B cell (primary cell): Measurements from ENCODE around the gene CES1. TPM values are rescaled to one million over a fixed set of nuclear protein-coding genes. Genes with fewer than 3 reads are reported as not detected.

Source experiments
- ATAC-seq: fragments of 200-7000 bp; cut with Tn5 transposase; one replicate; pipeline ENCODE4 v1.10.0; 2021; ENCODE audit warnings: low read depth, mild to moderate bottlenecking, moderate number of reproducible peaks, moderate library complexity
- CTCF ChIA-PET: fragments of 350-600 bp; sonication (Branson Sonifier 250); formaldehyde crosslinking; loops from one replicate; lab custom pipeline; 2021; ENCODE audit warnings: antibody characterized with exemption, inconsistent platforms; lab: Charles Lee
- POLR2A ChIA-PET: fragments of 350-600 bp; sonication (Branson Sonifier 250); formaldehyde crosslinking; loops from one replicate; lab custom pipeline; 2021; ENCODE audit warnings: antibody characterized with exemption; lab: Charles Lee
- DNase-seq: peaks from one replicate; pipeline ENCODE4 v3.0.0; 2013
- H2AFZ ChIP-seq: 2 replicates; pipeline ENCODE4 v1.6.1; 2012; ENCODE audit warnings: mild to moderate bottlenecking, low read depth, low read length; ENCODE audit not compliant: insufficient read depth, poor library complexity, severe bottlenecking
- H3K27ac ChIP-seq, 2 donors: 1 replicate in 1 of 2; 2 replicates in 1 of 2; pipeline ENCODE4 v1.5.1; 2012 to 2013; ENCODE audit warnings: low read length in 2 of 2, mild to moderate bottlenecking in 2 of 2, moderate library complexity in 1 of 2
- H3K27me3 ChIP-seq, 4 experiments: fragments of 200-600 bp in 1 of 4; sonication (generic) in 1 of 4; replicated peaks in 1 of 4; 1 replicate in 2 of 4; 2 replicates in 2 of 4; pipeline versions ENCODE4 v1.6.1 to v1.7.0; 2013 to 2016; ENCODE audit warnings: low read length in 3 of 4, mild to moderate bottlenecking in 2 of 4, mixed read lengths in 1 of 4, moderate library complexity in 1 of 4; ENCODE audit not compliant: insufficient read depth in 4 of 4, control insufficient read depth in 3 of 4; ENCODE audit errors: control extremely low read depth in 1 of 4
- H3K36me3 ChIP-seq, 2 experiments: replicated peaks in 1 of 2; 1 replicate in 1 of 2; 2 replicates in 1 of 2; pipeline versions ENCODE4 v1.6.1 to v1.7.1; 2013; ENCODE audit warnings: low read length in 1 of 2; ENCODE audit not compliant: insufficient read depth in 2 of 2, control insufficient read depth in 1 of 2; ENCODE audit errors: control extremely low read depth in 1 of 2, extremely low read depth in 1 of 2
- H3K4me1 ChIP-seq, 2 donors: fragments of 200-600 bp in 1 of 2; sonication (generic) in 1 of 2; 1 replicate in 1 of 2; 2 replicates in 1 of 2; pipeline versions ENCODE4 v1.5.1 to v1.6.1; 2013 to 2017; ENCODE audit warnings: low read length in 2 of 2; ENCODE audit not compliant: control insufficient read depth in 2 of 2, insufficient read depth in 2 of 2
- H3K4me2 ChIP-seq: replicated peaks from 2 replicates; pipeline ENCODE3; 2012; ENCODE audit warnings: mild to moderate bottlenecking, low read depth, low read length; ENCODE audit not compliant: poor library complexity, severe bottlenecking
- H3K4me3 ChIP-seq, 5 experiments: fragments of 200-600 bp in 1 of 5; sonication (generic) in 1 of 5; 1 replicate in 3 of 5; 2 replicates in 2 of 5; pipeline versions ENCODE4 v1.5.1 to v1.7.0; 2011 to 2016; ENCODE audit warnings: low read length in 4 of 5, mild to moderate bottlenecking in 4 of 5, low read depth in 2 of 5, control low read depth in 1 of 5, moderate library complexity in 1 of 5; ENCODE audit not compliant: insufficient read depth in 1 of 5; ENCODE audit errors: control extremely low read depth in 1 of 5, extremely low read depth in 1 of 5
- H3K79me2 ChIP-seq: fragments of 200-600 bp; sonication (generic); one replicate; pipeline ENCODE4 v1.6.0; 2016; ENCODE audit warnings: low read length; ENCODE audit not compliant: control insufficient read depth, insufficient read depth
- H3K9ac ChIP-seq: fragments of 200-600 bp; sonication (generic); 2 replicates; pipeline ENCODE4 v1.6.1; 2017; ENCODE audit warnings: mild to moderate bottlenecking, low read length, moderate library complexity
- H3K9me3 ChIP-seq, 3 donors: one replicate each; pipeline versions ENCODE4 v1.6.1 to v1.7.1; 2013; ENCODE audit warnings: low read length in 2 of 3; ENCODE audit not compliant: control insufficient read depth in 2 of 3, insufficient read depth in 1 of 3; ENCODE audit errors: control extremely low read depth in 1 of 3
- H4K20me1 ChIP-seq: 2 replicates; pipeline ENCODE4 v1.6.0; 2012; ENCODE audit warnings: mild to moderate bottlenecking, low read length; ENCODE audit not compliant: insufficient read depth, control insufficient read depth, poor library complexity, severe bottlenecking
- H3K27ac Mint-ChIP-seq: one replicate; pipeline ENCODE4 v1.8.0; 2021; ENCODE audit warnings: mixed read lengths
- H3K27me3 Mint-ChIP-seq: one replicate; pipeline ENCODE4 v1.8.0; 2021; ENCODE audit warnings: mixed read lengths
- H3K4me1 Mint-ChIP-seq: one replicate; pipeline ENCODE4 v1.8.0; 2021; ENCODE audit warnings: mixed read lengths
- H3K4me3 Mint-ChIP-seq: one replicate; pipeline ENCODE4 v1.8.0; 2021; ENCODE audit warnings: mixed read lengths
- H3K9me3 Mint-ChIP-seq: one replicate; pipeline ENCODE4 v1.8.0; 2022; ENCODE audit warnings: mixed read lengths; ENCODE audit not compliant: insufficient read depth
- EZH2 ChIP-seq: IDR thresholded peaks from 2 replicates; pipeline ENCODE4 v1.6.1; 2012; ENCODE audit warnings: borderline replicate concordance, low read depth, mild to moderate bottlenecking, moderate library complexity, low read length; ENCODE audit not compliant: insufficient read depth, poor library complexity, severe bottlenecking
- WGBS: methylation state at CpG from one replicate; pipeline ENCODE4 v1.1.5; 2013; ENCODE audit warnings: missing lambda C conversion rate; ENCODE audit not compliant: insufficient coverage; 5-methylcytosine and 5-hydroxymethylcytosine counted together
- intact Hi-C: fragments of 100-400 bp; cut with micrococcal nuclease; formaldehyde crosslinking; loops from one replicate; pipeline ENCODE4 v1.10.0; 2022
- polyA plus RNA-seq: library from polyadenylated mRNA; depleted of rRNA; stranded (reverse); fragments of >200 nt; gene quantifications from 2 replicates; pipeline ENCODE4 v1.2.3, GENCODE V29; 2012
- total RNA-seq, 2 donors: library from RNA; stranded (reverse); fragments of 120-200 nt in 1 of 2; gene quantifications; 1 replicate in 1 of 2; 2 replicates in 1 of 2; pipeline versions ENCODE4 v1.2.3 to v1.2.4, GENCODE V29; 2013 to 2022
- TF ChIP-seq, protein P1 (sequence below): fragments of 200-600 bp; IDR thresholded peaks from one replicate; pipeline ENCODE4 v1.8.0; 2022; ENCODE audit warnings: antibody characterized with exemption, mild to moderate bottlenecking

Gene CES1
- total and polyA plus RNA-seq, 2 donors (not counting 1 experiment from before 2014, with no cell fraction given), result 0.37 to 1.2 TPM

DNA sequence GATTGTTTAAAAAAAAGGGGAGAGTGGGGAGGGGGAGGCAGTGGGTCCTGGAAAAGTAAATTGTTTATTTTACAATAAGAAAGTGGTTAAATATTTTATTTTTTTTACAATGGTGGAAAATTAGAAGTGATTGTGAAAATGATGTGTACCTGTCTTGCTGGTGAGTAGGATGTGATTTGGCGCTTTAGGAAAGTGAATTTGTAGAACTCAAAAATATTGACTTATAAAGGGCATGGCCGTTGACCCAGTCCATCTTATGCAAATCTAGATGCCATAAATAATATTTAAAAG, 10.2 kb upstream of the CES1 start:
- Histone ChIP-seq H3K9ac (no peak overlapping the region), H3K4me3 (no peak overlapping the region), H3K27me3 (no peaks in the 10 kb centered on the region), H3K4me2 (no peak overlapping the region), H3K79me2 (no peaks in the 10 kb centered on the region), H3K27ac (no peak overlapping the region), H4K20me1 (no peaks in the 10 kb centered on the region), H3K4me1 (no peaks in the 10 kb centered on the region), H2AFZ (no peak overlapping the region), H3K9me3 (no peaks in the 10 kb centered on the region), H3K36me3 (no peaks in the 10 kb centered on the region)
- intact Hi-C loops, result loop anchor here (5.0 kb wide), 1 partner anchor 376 kb away; no protein-coding TSS in a partner anchor
- Mint-ChIP-seq H3K9me3 (no peaks in the 10 kb centered on the region), H3K27ac (no peak overlapping the region), H3K4me1 (no peaks in the 10 kb centered on the region), H3K27me3 (peaks cover 12% of the 10 kb centered on the region), H3K4me3 (no peak overlapping the region)
- CTCF ChIA-PET, result no interaction called here
- no peak for DNase-seq
- 100% methylated on average over 1 of the region's 2 CpGs for WGBS
- no peak for TF ChIP-seq EZH2
- TF ChIP-seq, protein P1, sequence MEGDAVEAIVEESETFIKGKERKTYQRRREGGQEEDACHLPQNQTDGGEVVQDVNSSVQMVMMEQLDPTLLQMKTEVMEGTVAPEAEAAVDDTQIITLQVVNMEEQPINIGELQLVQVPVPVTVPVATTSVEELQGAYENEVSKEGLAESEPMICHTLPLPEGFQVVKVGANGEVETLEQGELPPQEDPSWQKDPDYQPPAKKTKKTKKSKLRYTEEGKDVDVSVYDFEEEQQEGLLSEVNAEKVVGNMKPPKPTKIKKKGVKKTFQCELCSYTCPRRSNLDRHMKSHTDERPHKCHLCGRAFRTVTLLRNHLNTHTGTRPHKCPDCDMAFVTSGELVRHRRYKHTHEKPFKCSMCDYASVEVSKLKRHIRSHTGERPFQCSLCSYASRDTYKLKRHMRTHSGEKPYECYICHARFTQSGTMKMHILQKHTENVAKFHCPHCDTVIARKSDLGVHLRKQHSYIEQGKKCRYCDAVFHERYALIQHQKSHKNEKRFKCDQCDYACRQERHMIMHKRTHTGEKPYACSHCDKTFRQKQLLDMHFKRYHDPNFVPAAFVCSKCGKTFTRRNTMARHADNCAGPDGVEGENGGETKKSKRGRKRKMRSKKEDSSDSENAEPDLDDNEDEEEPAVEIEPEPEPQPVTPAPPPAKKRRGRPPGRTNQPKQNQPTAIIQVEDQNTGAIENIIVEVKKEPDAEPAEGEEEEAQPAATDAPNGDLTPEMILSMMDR, result peak; percentile 38
- ATAC-seq, result no peak
- POLR2A ChIA-PET, result no interaction called here

DNA sequence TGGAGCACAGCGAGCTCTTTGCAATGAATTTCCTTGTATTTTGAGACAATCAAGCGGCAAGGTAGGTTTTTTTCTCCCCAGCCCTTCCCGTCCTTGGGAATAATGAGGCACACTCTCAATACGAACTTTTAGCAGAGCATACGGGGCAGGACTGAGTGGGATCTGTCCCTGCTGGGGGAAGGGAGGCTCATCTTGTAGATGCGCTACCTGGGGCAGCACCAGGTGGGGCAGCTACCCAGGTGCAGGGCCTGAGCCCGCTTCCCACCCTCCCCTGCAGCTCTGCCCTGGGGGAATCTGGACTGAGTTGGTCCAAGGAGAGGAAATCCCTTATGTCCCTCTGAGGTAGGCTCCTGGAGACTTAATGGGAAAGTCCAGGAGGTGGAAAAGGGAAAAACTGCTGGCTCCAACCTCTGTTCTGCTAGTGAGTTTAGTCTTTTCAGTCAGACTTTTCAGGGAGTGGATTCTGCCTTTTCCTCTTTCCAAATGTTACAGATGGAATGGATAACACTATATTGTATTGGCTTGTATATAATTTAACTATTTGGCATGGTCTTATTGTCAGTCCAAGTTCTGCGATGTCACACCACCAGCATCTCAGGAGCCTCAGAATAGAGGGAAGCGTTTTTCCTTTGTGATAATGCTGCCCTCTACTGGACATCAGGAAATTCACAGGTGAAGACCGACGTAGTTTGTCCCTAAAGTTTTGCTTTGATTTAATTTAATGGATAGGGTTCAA, 9.6 kb upstream of the CES1 start:
- no peak overlapping the region for H3K27ac Mint-ChIP-seq
- CTCF ChIA-PET, result interaction anchor here (0.8 to 1.8 kb wide), 7 partner anchors 17 to 378 kb away, joined by 3 to 6 read pairs (median 4); no protein-coding TSS in a partner anchor
- H3K27me3 Mint-ChIP-seq, result peaks cover 12% of the 10 kb centered on the region

More for the DNA sequence above, 9.6 kb upstream of the CES1 start:
- Histone ChIP-seq H3K79me2 (no peaks in the 10 kb centered on the region), H4K20me1 (no peaks in the 10 kb centered on the region), H3K27me3 (no peaks in the 10 kb centered on the region), H3K36me3 (no peaks in the 10 kb centered on the region), H3K9ac (no peak overlapping the region), H3K4me2 (no peak overlapping the region), H2AFZ (no peak overlapping the region), H3K4me1 (no peaks in the 10 kb centered on the region), H3K9me3 (no peaks in the 10 kb centered on the region), H3K27ac (no peak overlapping the region), H3K4me3 (no peak overlapping the region)
- H3K9me3 Mint-ChIP-seq, result no peaks in the 10 kb centered on the region
- H3K4me3 Mint-ChIP-seq, result no peak overlapping the region
- WGBS, result 49% methylated on average over 3 of the region's 11 CpGs
- DNase-seq, result peak; percentile 36
- H3K4me1 Mint-ChIP-seq, result no peaks in the 10 kb centered on the region
- POLR2A ChIA-PET, result no interaction called here
- intact Hi-C loops, result loop anchor here (5.0 kb wide), 1 partner anchor 375 kb away; no protein-coding TSS in a partner anchor
- no peak for ATAC-seq
- no peak for TF ChIP-seq EZH2
- TF ChIP-seq, protein P1, result peak; percentile 78
